Gastroesophageal sphincter (tissue), 4 donors: Measurements from ENCODE around the gene SLC5A8. TPM values are rescaled to one million over a fixed set of nuclear protein-coding genes. Genes with fewer than 3 reads are reported as not detected.

Experiments used
- ATAC-seq: fragments of 150-250 bp; one replicate; pipeline ENCODE4 v1.9.1; 2016; ENCODE audit warnings: mild to moderate bottlenecking, moderate library complexity
- H3K27ac ChIP-seq, 4 donors: fragments of 200-600 bp; sonication (generic) in 3 of 4; 1 replicate in 3 of 4; 2 replicates in 1 of 4; pipeline ENCODE4 v1.5.1; 2016 to 2019
- H3K27me3 ChIP-seq: fragments of 200-600 bp; sonication (generic); one replicate; pipeline ENCODE4 v1.5.1; 2019
- H3K36me3 ChIP-seq, 2 donors: fragments of 200-600 bp; sonication (generic); one replicate each; pipeline ENCODE4 v1.5.1; 2019; ENCODE audit warnings: control low read depth in 1 of 2
- H3K4me1 ChIP-seq, 3 donors: fragments of 200-600 bp; sonication (generic); 1 replicate in 2 of 3; 2 replicates in 1 of 3; pipeline ENCODE4 v1.5.1; 2016 to 2019; ENCODE audit warnings: control low read depth in 2 of 3
- H3K4me3 ChIP-seq, 2 donors: fragments of 200-600 bp; sonication (generic); one replicate each; pipeline ENCODE4 v1.5.1; 2019; ENCODE audit warnings: mild to moderate bottlenecking in 1 of 2, moderate library complexity in 1 of 2
- H3K9me3 ChIP-seq, 3 donors: fragments of 200-600 bp; sonication (generic); one replicate each; pipeline ENCODE4 v1.5.1; 2017 to 2019; ENCODE audit warnings: control low read depth in 2 of 3
- CTCF ChIP-seq, 4 experiments: fragments of 200-600 bp in 2 of 4; fragments of 450-650 bp in 2 of 4; sonication (generic) in 1 of 4; IDR thresholded peaks; one replicate each; pipeline ENCODE4 v1.5.1; 2017 to 2019; ENCODE audit warnings: antibody characterized with exemption in 4 of 4, mild to moderate bottlenecking in 2 of 4, moderate library complexity in 2 of 4
- EP300 ChIP-seq: sonication (generic); formaldehyde crosslinking; IDR thresholded peaks from one replicate; pipeline ENCODE4 v1.6.1; 2017; ENCODE audit warnings: antibody characterized with exemption, mild to moderate bottlenecking
- POLR2A ChIP-seq, 2 donors: fragments of 450-650 bp; IDR thresholded peaks; one replicate each; pipeline ENCODE4 v1.6.1; 2017; ENCODE audit warnings: antibody characterized with exemption in 2 of 2, mild to moderate bottlenecking in 2 of 2, moderate library complexity in 1 of 2
- POLR2AphosphoS5 ChIP-seq: sonication (generic); formaldehyde crosslinking; IDR thresholded peaks from one replicate; pipeline ENCODE4 v1.6.1; 2017; ENCODE audit warnings: antibody characterized with exemption
- WGBS, 2 donors: methylation state at CpG; one replicate each; pipeline ENCODE4 v1.1.5; 2018; ENCODE audit warnings: low coverage in 1 of 2; 5-methylcytosine and 5-hydroxymethylcytosine counted together
- total RNA-seq, 4 donors: library from RNA; depleted of rRNA; stranded (reverse); fragments of >200 nt; gene quantifications; one replicate each; pipeline ENCODE4 v1.1.0, GENCODE V29; 2016

The SLC5A8 gene
- total RNA-seq, 4 donors from 2014 or later: not detected

GRCh38 chr12:101115326-101115725 lies 94.7 kb downstream of the SLC5A8 start:
- Histone ChIP-seq H3K9me3 (no peaks in the 10 kb centered on the region), H3K27ac (no peak overlapping the region), H3K4me1 (no peaks in the 10 kb centered on the region), H3K36me3 (no peaks in the 10 kb centered on the region), H3K4me3 (no peak overlapping the region), H3K27me3 (no peaks in the 10 kb centered on the region)
- TF ChIP-seq EP300: no peak
- no peak for TF ChIP-seq POLR2A (IDR thresholded peaks at IDR 0.05)
- no peak for TF ChIP-seq CTCF (IDR thresholded peaks at IDR 0.05)
- TF ChIP-seq POLR2AphosphoS5: no peak
- WGBS, 2 donors: 50 to 72% methylated on average over 2 of the region's 2 CpGs
- no peak for ATAC-seq

- 46 to 92% methylated on average over 2 of the region's 2 CpGs for WGBS, 2 donors
- H3K27me3 ChIP-seq: no peaks in the 10 kb centered on the region
- no peaks in the 10 kb centered on the region for H3K36me3 ChIP-seq
- no peaks in the 10 kb centered on the region for H3K9me3 ChIP-seq
- H3K27ac ChIP-seq: no peak overlapping the region
- H3K4me1 ChIP-seq: no peaks in the 10 kb centered on the region
- no peak overlapping the region for H3K4me3 ChIP-seq
- no peak for ATAC-seq
- no peak for TF ChIP-seq POLR2AphosphoS5
- TF ChIP-seq CTCF (IDR thresholded peaks at IDR 0.05): no peak
- no peak for TF ChIP-seq EP300
- TF ChIP-seq POLR2A (IDR thresholded peaks at IDR 0.05): no peak
These were observed 98.6 kb downstream of the SLC5A8 start for GRCh38 chr12:101111441-101111840.

GRCh38 chr12:101110866-101111265 lies 99.2 kb downstream of the SLC5A8 start:
- TF ChIP-seq CTCF (IDR thresholded peaks at IDR 0.05) (no peak), POLR2A (IDR thresholded peaks at IDR 0.05) (no peak), EP300 (no peak), POLR2AphosphoS5 (no peak)
- Histone ChIP-seq H3K4me1 (no peaks in the 10 kb centered on the region), H3K27ac (no peak overlapping the region), H3K27me3 (no peaks in the 10 kb centered on the region), H3K36me3 (no peaks in the 10 kb centered on the region), H3K4me3 (no peak overlapping the region), H3K9me3 (no peaks in the 10 kb centered on the region)
- ATAC-seq: no peak
- WGBS, 2 donors: 66 to 75% methylated on average over 2 to 3 of the region's 3 CpGs

- 76 to 91% methylated on average over 4 to 5 of the region's 5 CpGs for WGBS, 2 donors
These were observed 101.9 kb downstream of the SLC5A8 start for GRCh38 chr12:101108130-101108529.

More at GRCh38 chr12:101108130-101108529, 101.9 kb downstream of the SLC5A8 start:
- H3K27me3 ChIP-seq: no peaks in the 10 kb centered on the region
- no peaks in the 10 kb centered on the region for H3K36me3 ChIP-seq
- H3K27ac ChIP-seq: no peak overlapping the region
- H3K4me3 ChIP-seq: no peak overlapping the region
- H3K4me1 ChIP-seq: no peaks in the 10 kb centered on the region
- no peak for ATAC-seq
- TF ChIP-seq POLR2A (IDR thresholded peaks at IDR 0.05): no peak
- no peak for TF ChIP-seq POLR2AphosphoS5
- TF ChIP-seq CTCF (IDR thresholded peaks at IDR 0.05): no peak
- no peak for TF ChIP-seq EP300
- H3K9me3 ChIP-seq: peaks cover 0 to 8% (median 0%) of the 10 kb centered on the region in 3 donors
